Esophagus muscularis mucosa (tissue), 4 donors: ENCODE measurements around the gene HAS3.

Experiments
- EP300 ChIP-seq: sonication (generic); formaldehyde crosslinking; IDR thresholded peaks from one replicate; pipeline ENCODE4 v1.6.1; 2017; ENCODE audit warnings: antibody characterized with exemption
- POLR2A ChIP-seq: fragments of 450-650 bp; IDR thresholded peaks from one replicate; pipeline ENCODE4 v1.6.1; 2017; ENCODE audit warnings: antibody characterized with exemption, moderate library complexity, mild to moderate bottlenecking, low read depth
- POLR2AphosphoS5 ChIP-seq, 2 donors: sonication (generic); formaldehyde crosslinking; IDR thresholded peaks; one replicate each; pipeline ENCODE4 v1.6.1; 2017; ENCODE audit warnings: antibody characterized with exemption in 2 of 2
- TF ChIP-seq, protein P1 (sequence below), 3 experiments: fragments of 200-600 bp in 2 of 3; fragments of 450-650 bp in 1 of 3; sonication (generic) in 2 of 3; IDR thresholded peaks; one replicate each; pipeline ENCODE4 v1.5.1; 2017 to 2019; ENCODE audit warnings: antibody characterized with exemption in 3 of 3, mild to moderate bottlenecking in 2 of 3, moderate library complexity in 1 of 3

DNA sequence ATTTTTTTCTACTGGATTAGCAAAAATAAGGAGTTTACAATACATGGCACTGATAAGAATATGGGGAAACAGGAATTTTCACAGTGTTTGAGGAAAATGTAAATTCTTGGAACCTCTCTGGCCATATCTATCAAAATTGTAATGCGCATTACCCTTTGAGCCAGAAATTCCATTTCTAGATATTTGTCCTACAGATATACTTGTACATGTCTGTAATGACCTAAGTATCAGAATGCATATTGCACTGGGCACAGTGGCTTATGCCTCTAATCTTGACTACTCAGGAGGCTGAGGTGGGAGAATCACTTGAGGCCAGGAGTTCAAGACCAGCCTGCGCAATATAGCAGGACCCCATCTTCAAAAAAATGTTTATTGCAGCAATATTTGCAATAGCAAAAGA, 25.8 kb upstream of the HAS3 start:
- TF ChIP-seq, protein P1, sequence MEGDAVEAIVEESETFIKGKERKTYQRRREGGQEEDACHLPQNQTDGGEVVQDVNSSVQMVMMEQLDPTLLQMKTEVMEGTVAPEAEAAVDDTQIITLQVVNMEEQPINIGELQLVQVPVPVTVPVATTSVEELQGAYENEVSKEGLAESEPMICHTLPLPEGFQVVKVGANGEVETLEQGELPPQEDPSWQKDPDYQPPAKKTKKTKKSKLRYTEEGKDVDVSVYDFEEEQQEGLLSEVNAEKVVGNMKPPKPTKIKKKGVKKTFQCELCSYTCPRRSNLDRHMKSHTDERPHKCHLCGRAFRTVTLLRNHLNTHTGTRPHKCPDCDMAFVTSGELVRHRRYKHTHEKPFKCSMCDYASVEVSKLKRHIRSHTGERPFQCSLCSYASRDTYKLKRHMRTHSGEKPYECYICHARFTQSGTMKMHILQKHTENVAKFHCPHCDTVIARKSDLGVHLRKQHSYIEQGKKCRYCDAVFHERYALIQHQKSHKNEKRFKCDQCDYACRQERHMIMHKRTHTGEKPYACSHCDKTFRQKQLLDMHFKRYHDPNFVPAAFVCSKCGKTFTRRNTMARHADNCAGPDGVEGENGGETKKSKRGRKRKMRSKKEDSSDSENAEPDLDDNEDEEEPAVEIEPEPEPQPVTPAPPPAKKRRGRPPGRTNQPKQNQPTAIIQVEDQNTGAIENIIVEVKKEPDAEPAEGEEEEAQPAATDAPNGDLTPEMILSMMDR (IDR thresholded peaks at IDR 0.05), result no peak
- TF ChIP-seq POLR2A (no peak), POLR2AphosphoS5 (IDR thresholded peaks at IDR 0.05) (no peak), EP300 (no peak)
